ENCODE measurements around the gene LRP3.

GRCh38 chr19:33238481-33239149 lies 44.5 kb downstream of the LRP3 start:
- TF ChIP-seq CTCF (IDR thresholded peaks at IDR 0.05; ENCODE audit: insufficient read depth, low read depth, low read length) (no peak), EZH2 (IDR thresholded peaks at IDR 0.05; ENCODE audit: insufficient read depth, low read length) (no peak)

Data from astrocyte (in vitro differentiated cells and primary cell).